Ascending aorta (tissue), 2 donors: ENCODE measurements around the gene CNIH2. TPM values are rescaled to one million over a fixed set of nuclear protein-coding genes. Genes with fewer than 3 reads are reported as not detected.

Source experiments
- DNase-seq, 2 donors: peaks; one replicate each; pipeline ENCODE4 v3.0.0-alpha.2; 2019; ENCODE audit warnings: low spot score in 2 of 2
- H3K27ac ChIP-seq, 2 donors: fragments of 200-600 bp; sonication (generic); one replicate each; pipeline ENCODE4 v1.5.1; 2016 to 2017; ENCODE audit warnings: mild to moderate bottlenecking in 1 of 2
- H3K27me3 ChIP-seq: fragments of 200-600 bp; sonication (generic); one replicate; pipeline ENCODE4 v1.5.1; 2017
- H3K36me3 ChIP-seq, 2 donors: fragments of 200-600 bp; sonication (generic); one replicate each; pipeline ENCODE4 v1.5.1; 2016
- H3K4me1 ChIP-seq, 2 donors: fragments of 200-600 bp; sonication (generic); one replicate each; pipeline ENCODE4 v1.5.1; 2016 to 2017; ENCODE audit warnings: mild to moderate bottlenecking in 1 of 2
- H3K4me3 ChIP-seq, 2 donors: fragments of 200-600 bp; sonication (generic); one replicate each; pipeline ENCODE4 v1.5.1; 2016 to 2017; ENCODE audit warnings: mild to moderate bottlenecking in 1 of 2
- H3K9me3 ChIP-seq, 2 donors: fragments of 200-600 bp; sonication (generic); one replicate each; pipeline ENCODE4 v1.5.1; 2016
- intact Hi-C: fragments of 100-400 bp; cut with DNase I; formaldehyde crosslinking; loops from one replicate; pipeline ENCODE4 v1.15.1; 2023
- total RNA-seq: library from RNA; depleted of rRNA; stranded (reverse); fragments of >200 nt; gene quantifications from one replicate; pipeline ENCODE4 v1.1.0, GENCODE V29; 2016
- TF ChIP-seq, protein P1 (sequence below), 3 experiments: fragments of 200-600 bp in 2 of 3; fragments of 450-650 bp in 1 of 3; sonication (generic) in 2 of 3; IDR thresholded peaks; one replicate each; pipeline ENCODE4 v1.5.1; 2016 to 2019; ENCODE audit warnings: antibody characterized with exemption in 3 of 3, mild to moderate bottlenecking in 1 of 3, moderate library complexity in 1 of 3

CNIH2 gene
- total RNA-seq, 1 donor from 2014 or later = not detected

DNA sequence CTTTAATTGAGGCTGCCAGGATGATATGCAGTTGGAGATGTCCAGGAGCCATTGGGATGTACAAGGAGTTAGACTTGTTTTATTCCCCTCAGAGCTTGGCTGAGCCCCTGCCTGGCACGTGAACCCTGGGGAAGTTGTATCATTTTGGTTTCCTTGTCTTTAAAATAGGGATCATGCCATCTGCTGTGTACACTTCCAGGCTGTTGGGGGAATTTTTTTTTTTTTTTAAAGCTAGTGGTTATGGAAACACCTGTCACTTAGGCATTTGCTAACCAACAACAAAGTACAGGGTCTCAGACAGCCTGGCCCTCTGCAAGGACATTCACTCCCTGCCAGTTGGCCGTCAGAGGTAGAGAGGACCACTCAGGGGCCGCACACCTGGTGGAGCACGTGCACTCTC is 18.0 kb upstream of the CNIH2 start:
- Histone ChIP-seq H3K27ac (no peak overlapping the region), H3K36me3 (peaks cover 31 to 41% of the 10 kb centered on the region in 2 donors), H3K4me3 (no peak overlapping the region), H3K4me1 (peaks cover 8 to 9% of the 10 kb centered on the region in 2 donors), H3K27me3 (no peaks in the 10 kb centered on the region), H3K9me3 (no peaks in the 10 kb centered on the region)
- TF ChIP-seq, protein P1, sequence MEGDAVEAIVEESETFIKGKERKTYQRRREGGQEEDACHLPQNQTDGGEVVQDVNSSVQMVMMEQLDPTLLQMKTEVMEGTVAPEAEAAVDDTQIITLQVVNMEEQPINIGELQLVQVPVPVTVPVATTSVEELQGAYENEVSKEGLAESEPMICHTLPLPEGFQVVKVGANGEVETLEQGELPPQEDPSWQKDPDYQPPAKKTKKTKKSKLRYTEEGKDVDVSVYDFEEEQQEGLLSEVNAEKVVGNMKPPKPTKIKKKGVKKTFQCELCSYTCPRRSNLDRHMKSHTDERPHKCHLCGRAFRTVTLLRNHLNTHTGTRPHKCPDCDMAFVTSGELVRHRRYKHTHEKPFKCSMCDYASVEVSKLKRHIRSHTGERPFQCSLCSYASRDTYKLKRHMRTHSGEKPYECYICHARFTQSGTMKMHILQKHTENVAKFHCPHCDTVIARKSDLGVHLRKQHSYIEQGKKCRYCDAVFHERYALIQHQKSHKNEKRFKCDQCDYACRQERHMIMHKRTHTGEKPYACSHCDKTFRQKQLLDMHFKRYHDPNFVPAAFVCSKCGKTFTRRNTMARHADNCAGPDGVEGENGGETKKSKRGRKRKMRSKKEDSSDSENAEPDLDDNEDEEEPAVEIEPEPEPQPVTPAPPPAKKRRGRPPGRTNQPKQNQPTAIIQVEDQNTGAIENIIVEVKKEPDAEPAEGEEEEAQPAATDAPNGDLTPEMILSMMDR (IDR thresholded peaks at IDR 0.05) = no peak
- intact Hi-C loops = loop anchor here (10.0 kb wide), 1 partner anchor 405 kb away; the partner anchor contains the start of gene CFL1
- no peak for DNase-seq

DNA sequence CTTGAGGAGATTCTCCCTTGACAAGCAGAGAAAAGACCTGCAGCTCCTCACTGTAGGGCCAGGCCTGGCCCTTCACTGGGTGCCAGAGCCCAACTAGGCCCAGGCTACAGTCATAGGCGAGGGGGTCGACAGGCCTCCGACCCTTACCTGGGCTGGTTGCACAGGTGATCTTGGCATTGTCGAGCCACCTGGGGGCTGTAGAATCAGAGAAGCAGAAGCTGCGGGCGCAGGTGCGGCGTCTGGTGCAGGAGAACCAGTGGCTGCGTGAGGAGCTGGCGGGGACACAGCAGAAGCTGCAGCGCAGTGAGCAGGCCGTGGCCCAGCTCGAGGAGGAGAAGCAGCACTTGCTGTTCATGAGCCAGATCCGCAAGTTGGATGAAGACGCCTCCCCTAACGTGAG is 16.4 kb upstream of the CNIH2 start:
- Histone ChIP-seq H3K4me1 (peaks cover 9 to 10% of the 10 kb centered on the region in 2 donors), H3K27ac (no peak overlapping the region), H3K9me3 (no peaks in the 10 kb centered on the region), H3K4me3 (no peak overlapping the region), H3K36me3 (peaks cover 31 to 55% of the 10 kb centered on the region in 2 donors), H3K27me3 (no peaks in the 10 kb centered on the region)
- intact Hi-C loops = loop anchor here (10.0 kb wide), 1 partner anchor 407 kb away; the partner anchor contains the start of gene CFL1
- TF ChIP-seq, protein P1 (IDR thresholded peaks at IDR 0.05) = no peak
- no peak for DNase-seq

- intact Hi-C loops = loop anchor here (10.0 kb wide), 1 partner anchor 407 kb away; the partner anchor contains the start of gene CFL1
- Histone ChIP-seq H3K4me3 (no peak overlapping the region), H3K36me3 (peaks cover 31 to 55% of the 10 kb centered on the region in 2 donors), H3K27me3 (no peaks in the 10 kb centered on the region), H3K9me3 (no peaks in the 10 kb centered on the region), H3K27ac (no peak overlapping the region), H3K4me1 (peaks cover 6 to 13% of the 10 kb centered on the region in 2 donors)
- DNase-seq = no peak
- TF ChIP-seq, protein P1 (IDR thresholded peaks at IDR 0.05) = no peak
Observed at GRCh38 chr11:66262191-66262590, 15.8 kb upstream of the CNIH2 start.

DNA sequence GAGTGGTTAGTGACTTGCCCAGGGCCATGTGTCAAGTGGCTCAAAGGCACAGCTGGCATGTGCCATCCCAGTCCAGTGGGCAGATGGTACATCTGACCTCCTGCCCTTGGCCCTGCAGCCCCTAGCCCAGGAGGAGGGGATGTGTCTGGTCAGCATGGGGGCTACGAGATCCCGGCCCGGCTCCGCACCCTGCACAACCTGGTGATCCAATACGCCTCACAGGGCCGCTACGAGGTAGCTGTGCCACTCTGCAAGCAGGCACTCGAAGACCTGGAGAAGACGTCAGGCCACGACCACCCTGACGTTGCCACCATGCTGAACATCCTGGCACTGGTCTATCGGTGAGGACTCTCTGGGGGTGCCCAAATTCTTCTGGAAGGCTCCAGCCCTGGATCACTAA is 15.3 kb upstream of the CNIH2 start:
- intact Hi-C loops = loop anchor here (10.0 kb wide), 1 partner anchor 408 kb away; the partner anchor contains the start of gene CFL1
- Histone ChIP-seq H3K4me3 (no peak overlapping the region), H3K9me3 (no peaks in the 10 kb centered on the region), H3K36me3 (peaks cover 31 to 55% of the 10 kb centered on the region in 2 donors), H3K27me3 (no peaks in the 10 kb centered on the region), H3K27ac (no peak overlapping the region), H3K4me1 (peaks cover 6 to 13% of the 10 kb centered on the region in 2 donors)
- TF ChIP-seq, protein P1 (IDR thresholded peaks at IDR 0.05) = no peak
- no peak for DNase-seq

DNA sequence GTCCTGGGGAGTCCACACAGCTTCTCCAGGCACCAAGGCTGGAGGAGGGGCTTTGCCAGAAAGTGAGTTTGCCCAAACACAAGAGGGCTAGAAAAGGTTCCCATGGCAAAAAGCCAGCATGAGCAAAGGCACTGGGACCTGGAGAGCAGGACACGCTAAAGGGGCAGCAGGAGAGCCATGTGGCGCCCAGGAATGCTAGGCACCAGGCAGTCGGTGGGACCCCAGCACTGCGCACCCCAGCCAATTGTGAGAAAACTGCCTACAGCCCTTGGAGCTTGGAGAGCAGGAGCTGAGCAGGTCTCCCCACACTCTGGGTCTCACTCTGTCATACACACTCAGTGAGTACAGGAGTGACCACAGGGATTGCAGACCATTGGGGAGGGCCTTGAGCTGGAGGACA is 14.7 kb upstream of the CNIH2 start:
- TF ChIP-seq, protein P1 (IDR thresholded peaks at IDR 0.05) = no peak
- H3K36me3 ChIP-seq = peaks cover 31 to 55% of the 10 kb centered on the region in 2 donors
- no peaks in the 10 kb centered on the region for H3K9me3 ChIP-seq
- intact Hi-C loops = loop anchor here (10.0 kb wide), 1 partner anchor 408 kb away; the partner anchor contains the start of gene CFL1
- H3K27ac ChIP-seq = no peak overlapping the region
- H3K4me3 ChIP-seq = no peak overlapping the region
- peaks cover 6 to 13% of the 10 kb centered on the region in 2 donors for H3K4me1 ChIP-seq
- H3K27me3 ChIP-seq = no peaks in the 10 kb centered on the region
- no peak for DNase-seq
